Occipital lobe (tissue), 2 donors: Measurements from ENCODE around the gene PARP15. TPM values are rescaled to one million over a fixed set of nuclear protein-coding genes. Genes with fewer than 3 reads are reported as not detected.
"Not testable (repeated sequence)": the region's sequence is repeated elsewhere in the genome, so short reads cannot be mapped to it uniquely, and the experiment has no call there.

ENCODE experiments used
- DNase-seq: peaks from one replicate; lab custom pipeline; 2025; lab: John Stamatoyannopoulos, UW
- total RNA-seq: library from RNA; depleted of rRNA; stranded (reverse); fragments of >200 nt; gene quantifications from one replicate; pipeline ENCODE4 v1.2.3, GENCODE V29; 2014

The PARP15 gene
- total RNA-seq: not detected

- no peak for DNase-seq
Measured at GRCh38 chr3:122577409-122578031, at the start of gene PARP15. Gene PARP15, plus strand, starts transcription at chr3:122577650. Its CDS starts 18 bp downstream, at chr3:122577668.

- DNase-seq: no peak
Measured at GRCh38 chr3:122530164-122530563, 47.3 kb upstream of the PARP15 start.

- DNase-seq: no peak
Measured at GRCh38 chr3:122533480-122533879, 44.0 kb upstream of the PARP15 start.

GRCh38 chr3:122533931-122534334, 43.5 kb upstream of the PARP15 start:
- DNase-seq: no peak

- no peak for DNase-seq
Measured at GRCh38 chr3:122535964-122536631, 41.4 kb upstream of the PARP15 start.

GRCh38 chr3:122536632-122537001, 40.8 kb upstream of the PARP15 start:
- no peak for DNase-seq

- DNase-seq: no peak
Measured at GRCh38 chr3:122538956-122539490, 38.4 kb upstream of the PARP15 start.

- no peak for DNase-seq
Measured at GRCh38 chr3:122546151-122546550, 31.3 kb upstream of the PARP15 start.

GRCh38 chr3:122548076-122548475, 29.4 kb upstream of the PARP15 start:
- DNase-seq: no peak

GRCh38 chr3:122548619-122549018, 28.8 kb upstream of the PARP15 start:
- DNase-seq: no peak

GRCh38 chr3:122553171-122553570, 24.3 kb upstream of the PARP15 start:
- DNase-seq: no peak

GRCh38 chr3:122555275-122556071, 22.0 kb upstream of the PARP15 start:
- DNase-seq: no peak

- DNase-seq: no peak
Measured at GRCh38 chr3:122557356-122557755, 20.1 kb upstream of the PARP15 start.

GRCh38 chr3:122558605-122559004, 18.8 kb upstream of the PARP15 start:
- no peak for DNase-seq

GRCh38 chr3:122559906-122560305, 17.5 kb upstream of the PARP15 start:
- DNase-seq: no peak

- DNase-seq: no peak
Measured at GRCh38 chr3:122560680-122561079, 16.8 kb upstream of the PARP15 start.

GRCh38 chr3:122562923-122563716, 14.3 kb upstream of the PARP15 start:
- DNase-seq: no peak

- DNase-seq: no peak
Measured at GRCh38 chr3:122563717-122564025, 13.8 kb upstream of the PARP15 start.

- DNase-seq: peak; percentile 49
Measured at GRCh38 chr3:122564155-122564912, 13.1 kb upstream of the PARP15 start, which contains the start of the genes DTX3L and PARP9. Gene DTX3L, plus strand, starts transcription at chr3:122564338. Its CDS starts 89 bp downstream, at chr3:122564427. Gene PARP9, minus strand, starts transcription at chr3:122564300. Its CDS starts 4,680 bp downstream, at chr3:122559620.

GRCh38 chr3:122568131-122568530, 9.3 kb upstream of the PARP15 start:
- not testable (repeated sequence) for DNase-seq

- no peak for DNase-seq
Measured at GRCh38 chr3:122568755-122569154, 8.7 kb upstream of the PARP15 start.
